GM18868 (cell line): ENCODE data around the gene PALB2.

ENCODE experiments used
- ATAC-seq: cut with Tn5 transposase; IDR thresholded peaks from one replicate; pipeline ENCODE4 v1.9.1; 2021; ENCODE audit warnings: mild to moderate bottlenecking, moderate library complexity; ENCODE audit not compliant: unreplicated experiment

PALB2 gene

DNA sequence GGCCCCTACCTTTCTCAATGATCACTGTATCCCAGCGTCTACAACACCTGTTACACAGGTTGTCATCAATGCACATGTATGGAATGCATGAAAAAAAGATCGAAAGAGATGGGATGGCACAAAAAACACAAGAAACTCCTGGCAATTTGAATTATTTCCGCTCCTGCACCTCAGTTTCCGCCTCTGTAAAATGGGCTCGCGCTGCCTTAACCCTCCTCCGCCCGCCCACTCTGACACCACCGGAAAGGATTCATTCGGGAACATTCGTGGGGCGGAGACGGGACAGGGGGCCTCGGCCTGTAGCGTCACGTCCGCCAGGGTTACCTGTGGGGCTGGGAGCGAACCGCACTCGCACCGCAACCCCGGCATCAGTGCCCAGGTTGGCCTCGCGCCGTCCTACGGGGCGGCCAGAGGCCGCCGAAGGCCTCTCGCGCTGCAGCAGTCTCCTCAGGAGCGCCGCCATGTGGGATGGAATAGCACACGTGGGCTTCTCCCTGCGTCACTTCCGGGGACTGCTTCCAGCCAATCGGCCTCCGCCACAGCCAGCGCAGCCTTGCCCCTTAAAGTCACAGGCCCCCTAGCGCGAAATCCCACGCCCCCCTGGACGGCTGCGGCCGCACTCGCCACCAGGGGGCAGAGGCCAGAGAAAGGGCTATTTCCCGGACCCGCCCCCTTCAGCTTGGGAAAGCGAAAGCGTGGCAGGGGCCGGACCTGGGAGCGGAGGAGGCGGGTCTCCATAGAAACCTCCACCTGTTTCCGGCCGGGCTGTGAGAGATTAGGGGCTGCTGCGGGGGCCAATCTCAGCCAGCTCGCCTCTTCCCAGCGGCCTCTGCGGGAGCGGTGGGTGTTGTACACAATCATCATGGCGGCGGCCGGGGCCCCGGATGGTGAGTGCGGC, 84.0 kb downstream of the PALB2 start, which contains the start of the genes EARS2 and UBFD1:
TSS of gene EARS2 (minus strand) at position 470 of the 898 bp plus-strand sequence. CDS start at position 463, 7 bp downstream.
TSS of gene UBFD1 (plus strand) at position 847 of the 898 bp plus-strand sequence. CDS start at position 863, 16 bp downstream.
- ATAC-seq: peak; percentile 86

DNA sequence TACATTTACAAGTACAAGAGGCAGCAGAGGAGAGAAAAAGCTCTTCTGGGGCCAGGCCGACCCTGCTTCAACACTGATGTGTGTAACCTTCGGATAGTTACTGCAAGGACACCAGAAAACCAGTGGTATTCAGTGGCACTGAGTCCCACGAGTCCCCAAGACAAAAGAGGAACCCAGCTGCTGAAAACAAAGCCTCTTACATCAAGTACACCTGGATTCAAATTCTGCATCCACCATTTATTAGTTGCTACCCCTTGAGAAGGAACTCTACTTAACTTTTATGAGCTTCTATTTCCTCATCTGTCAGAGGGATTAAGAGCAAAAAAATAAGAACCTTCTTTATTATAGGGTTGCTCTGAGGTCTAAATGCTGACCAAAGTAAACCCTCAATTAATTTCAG, 86.6 kb downstream of the PALB2 start:
- ATAC-seq: no peak
